GM12864 (cell line): ENCODE measurements around the gene CREB3L4.

Experiments
- DNase-seq: peaks from one replicate; pipeline ENCODE4 v3.0.0-alpha.2; 2011; ENCODE audit warnings: low read depth
- H3K4me3 ChIP-seq: 2 replicates; pipeline ENCODE4 v1.5.1; 2011; ENCODE audit warnings: mild to moderate bottlenecking, low read depth, low read length, control low read depth
- CTCF ChIP-seq: IDR thresholded peaks from 2 replicates; pipeline ENCODE4 v1.5.1; 2011; ENCODE audit warnings: low read depth, mild to moderate bottlenecking, moderate library complexity, low read length, control low read depth, inconsistent platforms; ENCODE audit errors: missing control alignments

The CREB3L4 gene

GRCh38 chr1:153932156-153933131 lies 35.3 kb upstream of the CREB3L4 start:
- TF ChIP-seq CTCF, result no peak
- no peak overlapping the region for H3K4me3 ChIP-seq
- no peak for DNase-seq

- no peak overlapping the region for H3K4me3 ChIP-seq
- DNase-seq, result no peak
- TF ChIP-seq CTCF, result no peak
These were observed 34.3 kb upstream of the CREB3L4 start for GRCh38 chr1:153933430-153933829.

GRCh38 chr1:153933955-153934354 lies 33.7 kb upstream of the CREB3L4 start:
- no peak overlapping the region for H3K4me3 ChIP-seq
- no peak for TF ChIP-seq CTCF
- no peak for DNase-seq

GRCh38 chr1:153934746-153935145 lies 33.0 kb upstream of the CREB3L4 start:
- H3K4me3 ChIP-seq, result no peak overlapping the region
- no peak for TF ChIP-seq CTCF
- DNase-seq, result no peak

- TF ChIP-seq CTCF, result no peak
- DNase-seq, result no peak
- H3K4me3 ChIP-seq, result no peak overlapping the region
These were observed 31.5 kb upstream of the CREB3L4 start for GRCh38 chr1:153936011-153936802.

GRCh38 chr1:153937331-153937730 lies 30.4 kb upstream of the CREB3L4 start:
- H3K4me3 ChIP-seq, result no peak overlapping the region
- TF ChIP-seq CTCF, result no peak
- no peak for DNase-seq
